Right lobe of liver (tissue), 4 donors: Measurements from ENCODE around the gene NCOA1.

Experiments used
- CTCF ChIP-seq, 4 donors: fragments of 200-600 bp in 3 of 4; fragments of 450-650 bp in 1 of 4; IDR thresholded peaks; one replicate each; pipeline versions ENCODE4 v1.5.1 to v1.8.0; 2016 to 2022; ENCODE audit warnings: antibody characterized with exemption in 4 of 4, mild to moderate bottlenecking in 2 of 4
- POLR2A ChIP-seq: fragments of 450-650 bp; IDR thresholded peaks from one replicate; pipeline ENCODE4 v1.6.1; 2017; ENCODE audit warnings: antibody characterized with exemption, mild to moderate bottlenecking
- donor health status: DM: no; HTN: no; CAD: no.
- donor health status: DM: no; HTN: no; CAD: no.
- donor health status: DM: no; HTN: yes; CAD: no.

GRCh38 chr2:24756789-24757188, 265.7 kb downstream of the NCOA1 start:
- TF ChIP-seq CTCF (IDR thresholded peaks at IDR 0.05) = no peak
- TF ChIP-seq POLR2A = no peak
